Hepatocyte (in vitro differentiated cells): ENCODE measurements around the gene TAPBPL. TPM values are rescaled to one million over a fixed set of nuclear protein-coding genes. Genes with fewer than 3 reads are reported as not detected.
A peak's percentile ranks its signal among the peaks of the same experiment; 100 is the strongest.

Experiments
- DNase-seq: peaks from one replicate; pipeline ENCODE4 v3.0.0-alpha.2; 2016; ENCODE audit warnings: low spot score
- H2AFZ ChIP-seq: fragments of 200-600 bp; sonication (generic); 2 replicates; pipeline ENCODE4 v1.6.0; 2016; ENCODE audit warnings: antibody characterized with exemption, mild to moderate bottlenecking
- H3K27ac ChIP-seq: fragments of 200-600 bp; sonication (generic); 2 replicates; pipeline ENCODE4 v1.5.1; 2016; ENCODE audit warnings: mild to moderate bottlenecking
- H3K27me3 ChIP-seq: fragments of 200-600 bp; sonication (generic); 2 replicates; pipeline ENCODE4 v1.6.1; 2016
- H3K36me3 ChIP-seq: fragments of 200-600 bp; sonication (generic); replicated peaks from 2 replicates; pipeline ENCODE4 v1.5.1; 2016; ENCODE audit warnings: low read depth; ENCODE audit not compliant: insufficient read depth
- H3K4me1 ChIP-seq: fragments of 200-600 bp; sonication (generic); 2 replicates; pipeline ENCODE4 v1.5.1; 2016; ENCODE audit warnings: mild to moderate bottlenecking, moderate library complexity; ENCODE audit not compliant: insufficient read depth
- H3K4me2 ChIP-seq: fragments of 200-600 bp; sonication (generic); 2 replicates; pipeline ENCODE4 v1.6.0; 2016
- H3K4me3 ChIP-seq: fragments of 200-600 bp; sonication (generic); 2 replicates; pipeline ENCODE4 v1.5.1; 2016; ENCODE audit warnings: mild to moderate bottlenecking
- H3K79me2 ChIP-seq: fragments of 200-600 bp; sonication (generic); 2 replicates; pipeline ENCODE4 v1.6.0; 2017; ENCODE audit warnings: mild to moderate bottlenecking
- H3K9me2 ChIP-seq: fragments of 200-600 bp; sonication (generic); replicated peaks from 2 replicates; pipeline ENCODE4 v1.6.0; 2017; ENCODE audit warnings: mild to moderate bottlenecking; ENCODE audit not compliant: insufficient read depth
- H3K9me3 ChIP-seq: fragments of 200-600 bp; sonication (generic); 2 replicates; pipeline ENCODE4 v1.5.1; 2016; ENCODE audit warnings: low read depth, mild to moderate bottlenecking
- H4K20me1 ChIP-seq: fragments of 200-600 bp; sonication (generic); 2 replicates; pipeline ENCODE4 v1.6.0; 2016; ENCODE audit warnings: mild to moderate bottlenecking; ENCODE audit not compliant: insufficient read depth, poor library complexity, severe bottlenecking
- CTCF ChIP-seq: fragments of 200-600 bp; sonication (generic); IDR thresholded peaks from 2 replicates; pipeline ENCODE4 v1.5.1; 2016; ENCODE audit warnings: antibody characterized with exemption, mild to moderate bottlenecking; ENCODE audit not compliant: poor library complexity
- EZH2 ChIP-seq: fragments of 200-600 bp; sonication (generic); IDR thresholded peaks from 2 replicates; pipeline ENCODE4 v1.6.1; 2016; ENCODE audit warnings: antibody characterized with exemption, mild to moderate bottlenecking, borderline replicate concordance
- EZH2phosphoT487 ChIP-seq: fragments of 200-600 bp; sonication (generic); IDR thresholded peaks from one replicate; pipeline ENCODE4 v1.6.1; 2018; ENCODE audit warnings: antibody characterized with exemption, mild to moderate bottlenecking, low read depth, moderate library complexity; ENCODE audit not compliant: unreplicated experiment, severe bottlenecking
- WGBS: methylation state at CpG from one replicate; pipeline ENCODE4 v1.1.6; 2016; ENCODE audit warnings: low lambda C conversion rate; ENCODE audit errors: missing lambda C conversion rate; 5-methylcytosine and 5-hydroxymethylcytosine counted together
- polyA plus RNA-seq: library from polyadenylated mRNA; unstranded; fragments of >200 nt; fragmentation: Nextera tagmentation; extraction: Ambion mirVana; gene quantifications from 2 replicates; pipeline ENCODE4 v1.2.1, GENCODE V29; 2016
- total RNA-seq: library from RNA; depleted of rRNA; stranded (reverse); fragments of >200 nt; gene quantifications from 2 replicates; pipeline ENCODE4 v1.2.3, GENCODE V29; 2014

TAPBPL gene
- 8.2 and 11.7 TPM in 2 replicates for total RNA-seq
- polyA plus RNA-seq: 9.7 and 10.8 TPM in 2 replicates

GRCh38 chr12:6451348-6452244 lies at the start of gene TAPBPL:
TSS of gene TAPBPL (plus strand) at chr12:6452042. CDS start at chr12:6452249, 207 bp downstream.
- Histone ChIP-seq H3K4me2 (peak within 1 kb of the TSS; percentile 84), H3K27me3 (no peaks in the 10 kb centered on the region), H2AFZ (peak within 1 kb of the TSS; percentile 92), H3K9me3 (no peaks in the 10 kb centered on the region), H3K79me2 (peaks cover 9% of the 10 kb centered on the region), H3K36me3 (no peaks in the 10 kb centered on the region), H3K4me3 (peak within 1 kb of the TSS; percentile 0), H3K27ac (peak within 1 kb of the TSS; percentile 97), H4K20me1 (no peaks in the 10 kb centered on the region), H3K9me2 (no peaks in the 10 kb centered on the region), H3K4me1 (peaks cover 25% of the 10 kb centered on the region)
- TF ChIP-seq EZH2: no peak
- no peak for TF ChIP-seq CTCF
- TF ChIP-seq EZH2phosphoT487: no peak
- DNase-seq: peak; percentile 89
- WGBS: 28% methylated on average over 26 of the region's 27 CpGs

DNA sequence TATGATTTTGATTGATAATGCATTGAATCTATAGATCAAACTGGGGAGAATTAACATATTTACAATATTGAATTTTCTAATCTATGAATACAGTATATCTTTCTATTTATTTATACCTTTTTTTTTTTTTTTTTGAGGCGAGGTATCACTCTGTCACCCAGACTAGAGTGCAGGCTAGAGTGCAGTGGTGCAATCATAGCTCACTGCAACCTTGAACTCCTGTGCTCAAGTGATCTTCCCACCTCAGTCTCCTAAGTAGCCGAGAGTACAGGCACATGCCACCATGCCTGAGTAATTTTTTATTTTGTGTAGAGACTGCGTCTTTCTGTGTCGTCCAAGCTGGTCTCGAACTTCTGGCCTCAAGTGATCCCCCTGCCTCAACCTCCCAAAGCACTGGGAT lies 47.5 kb upstream of the TAPBPL start:
- TF ChIP-seq EZH2: no peak
- Histone ChIP-seq H3K27me3 (no peaks in the 10 kb centered on the region), H3K36me3 (no peaks in the 10 kb centered on the region), H2AFZ (no peak overlapping the region), H3K4me1 (no peaks in the 10 kb centered on the region), H3K27ac (no peak overlapping the region), H3K4me3 (no peak overlapping the region), H3K4me2 (no peak overlapping the region), H3K79me2 (no peaks in the 10 kb centered on the region), H3K9me2 (no peaks in the 10 kb centered on the region), H3K9me3 (no peaks in the 10 kb centered on the region), H4K20me1 (no peaks in the 10 kb centered on the region)
- no peak for DNase-seq
- WGBS: 87% methylated on average over 5 of the region's 5 CpGs

DNA sequence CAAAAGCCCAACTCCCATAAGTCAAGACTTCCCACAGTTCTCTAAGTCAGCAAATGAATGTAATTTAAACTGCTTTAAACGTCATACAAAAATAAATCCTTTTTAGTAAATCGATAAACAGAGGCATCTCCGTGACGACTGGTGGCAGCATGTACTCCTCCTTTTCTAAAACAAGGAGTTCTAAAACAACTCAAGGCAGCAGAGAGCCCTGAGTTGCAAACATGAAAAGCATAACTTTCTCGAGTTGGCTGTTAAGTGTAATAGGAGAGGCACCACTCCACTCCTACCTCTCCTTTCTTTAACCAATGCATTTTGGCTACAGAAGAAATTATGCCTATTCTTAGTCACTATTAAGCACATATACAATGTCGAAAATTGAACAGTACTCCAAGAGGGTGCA lies 45.9 kb upstream of the TAPBPL start:
- TF ChIP-seq EZH2phosphoT487 (no peak), CTCF (no peak), EZH2 (no peak)
- no peaks in the 10 kb centered on the region for H3K9me3 ChIP-seq
- no peaks in the 10 kb centered on the region for H3K27me3 ChIP-seq
- H3K4me2 ChIP-seq: no peak overlapping the region
- H4K20me1 ChIP-seq: no peaks in the 10 kb centered on the region
- H3K36me3 ChIP-seq: no peaks in the 10 kb centered on the region
- no peaks in the 10 kb centered on the region for H3K9me2 ChIP-seq
- H3K27ac ChIP-seq: no peak overlapping the region
- WGBS: 80% methylated on average over 6 of the region's 6 CpGs
- H3K4me3 ChIP-seq: no peak overlapping the region
- H2AFZ ChIP-seq: no peak overlapping the region
- H3K79me2 ChIP-seq: no peaks in the 10 kb centered on the region
- DNase-seq: no peak
- H3K4me1 ChIP-seq: no peaks in the 10 kb centered on the region

DNA sequence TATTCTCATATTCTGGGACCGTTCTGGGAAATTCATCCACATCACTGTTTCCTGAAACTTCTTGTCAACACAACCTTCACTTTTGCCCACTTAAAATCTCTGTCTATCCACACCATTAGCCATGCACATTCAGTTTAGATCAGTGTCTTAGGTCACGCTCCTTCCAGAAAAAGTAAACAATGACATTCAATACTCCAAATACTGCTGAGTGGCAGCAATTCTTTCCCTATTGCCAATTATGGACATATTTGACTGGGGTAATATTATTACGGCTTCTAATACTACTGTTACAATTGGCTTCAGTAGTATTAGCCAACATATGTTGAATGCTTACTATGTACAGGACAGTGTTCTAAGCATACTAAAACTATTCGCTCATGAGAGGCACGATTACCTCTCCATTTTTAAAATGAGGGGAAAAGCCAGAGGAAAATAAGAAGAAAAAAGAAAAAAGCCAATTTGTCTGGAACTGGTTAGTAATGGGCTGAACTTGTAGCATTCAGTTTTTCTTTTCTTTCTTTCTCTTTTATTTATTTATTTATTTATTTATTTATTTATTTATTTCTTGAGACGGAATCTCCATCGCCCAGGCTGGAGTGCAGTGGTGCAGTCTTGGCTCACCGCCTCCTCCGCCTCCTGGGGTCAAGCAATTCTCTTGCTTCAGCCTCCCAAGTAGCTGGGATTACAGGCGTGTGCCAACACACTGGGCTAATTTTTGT lies 44.4 kb upstream of the TAPBPL start:
- no peak for TF ChIP-seq EZH2
- TF ChIP-seq CTCF: no peak
- TF ChIP-seq EZH2phosphoT487: no peak
- no peak overlapping the region for H3K4me2 ChIP-seq
- H2AFZ ChIP-seq: no peak overlapping the region
- no peaks in the 10 kb centered on the region for H3K4me1 ChIP-seq
- WGBS: 91% methylated on average over 10 of the region's 10 CpGs
- no peak overlapping the region for H3K27ac ChIP-seq
- H3K36me3 ChIP-seq: no peaks in the 10 kb centered on the region
- no peaks in the 10 kb centered on the region for H3K9me2 ChIP-seq
- DNase-seq: no peak
- H3K4me3 ChIP-seq: no peak overlapping the region
- H3K27me3 ChIP-seq: no peaks in the 10 kb centered on the region
- no peaks in the 10 kb centered on the region for H3K9me3 ChIP-seq
- H4K20me1 ChIP-seq: no peaks in the 10 kb centered on the region
- H3K79me2 ChIP-seq: no peaks in the 10 kb centered on the region
